Retinal pigment epithelial cell (primary cell): ENCODE measurements around the gene EPB41L5.

ENCODE experiments used
- DNase-seq: peaks from one replicate; pipeline ENCODE4 v3.0.0-alpha.2; 2010; ENCODE audit warnings: low read depth
- H3K4me3 ChIP-seq: 2 replicates; pipeline ENCODE4 v1.5.1; 2011; ENCODE audit warnings: mild to moderate bottlenecking, low read length, control low read depth, moderate library complexity
- TF ChIP-seq, protein P1 (sequence below): conservative IDR thresholded peaks from 2 replicates; pipeline ENCODE4 v1.5.1; 2011; ENCODE audit warnings: low read depth, low read length, control low read depth, inconsistent platforms

Gene EPB41L5

DNA sequence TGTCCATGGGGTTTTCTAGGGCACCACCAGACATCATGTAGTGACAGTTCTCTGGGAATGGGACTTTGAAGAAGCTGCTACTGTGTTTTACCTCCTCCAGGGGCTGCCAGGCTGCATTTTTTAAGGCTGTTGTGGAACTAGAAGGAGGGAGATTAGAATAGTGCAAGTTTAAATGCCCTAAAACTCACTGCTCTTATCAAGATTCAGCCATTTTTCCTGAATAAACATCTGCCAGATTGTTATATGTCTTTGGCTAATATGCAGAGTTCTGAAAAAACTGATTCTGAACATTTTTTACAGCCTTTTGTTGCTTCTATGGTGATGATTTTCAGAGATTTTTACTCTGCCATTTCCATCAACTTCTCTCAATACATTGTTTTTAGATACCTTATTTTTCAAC lies 8.6 kb upstream of the EPB41L5 start:
- DNase-seq = no peak
- TF ChIP-seq, protein P1, sequence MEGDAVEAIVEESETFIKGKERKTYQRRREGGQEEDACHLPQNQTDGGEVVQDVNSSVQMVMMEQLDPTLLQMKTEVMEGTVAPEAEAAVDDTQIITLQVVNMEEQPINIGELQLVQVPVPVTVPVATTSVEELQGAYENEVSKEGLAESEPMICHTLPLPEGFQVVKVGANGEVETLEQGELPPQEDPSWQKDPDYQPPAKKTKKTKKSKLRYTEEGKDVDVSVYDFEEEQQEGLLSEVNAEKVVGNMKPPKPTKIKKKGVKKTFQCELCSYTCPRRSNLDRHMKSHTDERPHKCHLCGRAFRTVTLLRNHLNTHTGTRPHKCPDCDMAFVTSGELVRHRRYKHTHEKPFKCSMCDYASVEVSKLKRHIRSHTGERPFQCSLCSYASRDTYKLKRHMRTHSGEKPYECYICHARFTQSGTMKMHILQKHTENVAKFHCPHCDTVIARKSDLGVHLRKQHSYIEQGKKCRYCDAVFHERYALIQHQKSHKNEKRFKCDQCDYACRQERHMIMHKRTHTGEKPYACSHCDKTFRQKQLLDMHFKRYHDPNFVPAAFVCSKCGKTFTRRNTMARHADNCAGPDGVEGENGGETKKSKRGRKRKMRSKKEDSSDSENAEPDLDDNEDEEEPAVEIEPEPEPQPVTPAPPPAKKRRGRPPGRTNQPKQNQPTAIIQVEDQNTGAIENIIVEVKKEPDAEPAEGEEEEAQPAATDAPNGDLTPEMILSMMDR = no peak

DNA sequence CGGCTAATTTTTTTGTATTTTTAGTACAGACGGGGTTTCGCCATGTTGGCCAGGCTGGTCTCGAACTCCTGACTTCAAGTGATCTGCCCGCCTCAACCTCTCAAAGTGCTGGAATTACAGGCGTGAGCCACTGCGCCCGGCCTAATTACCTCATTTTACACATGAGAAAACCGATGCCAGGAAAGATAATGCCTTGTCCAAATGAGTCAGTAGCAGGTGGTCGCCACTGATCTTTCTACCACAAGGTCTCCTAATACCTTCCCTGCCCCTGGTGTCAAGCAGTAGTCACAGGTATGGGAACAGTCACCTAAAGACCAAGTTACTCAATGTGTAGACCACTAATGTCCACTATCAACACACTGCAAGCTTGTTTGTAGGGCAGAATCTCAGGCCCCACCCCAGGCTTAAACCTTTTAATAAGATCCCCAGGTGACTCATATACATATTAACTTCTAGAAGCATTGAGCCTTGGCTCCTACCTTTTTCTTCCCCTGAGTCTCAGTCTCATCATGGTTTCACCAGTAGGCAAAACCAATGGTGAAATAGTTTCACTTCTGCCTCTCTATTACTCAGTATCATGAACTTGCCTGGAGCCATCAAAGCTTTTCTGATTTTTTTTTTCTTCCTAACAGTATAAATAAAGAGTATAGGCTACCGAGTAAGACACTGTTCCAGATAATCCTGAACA lies 6.9 kb upstream of the EPB41L5 start:
- H3K4me3 ChIP-seq = no peak overlapping the region
- no peak for DNase-seq
- TF ChIP-seq, protein P1 = no peak

More for the DNA sequence above, 8.6 kb upstream of the EPB41L5 start:
- H3K4me3 ChIP-seq = no peak overlapping the region

DNA sequence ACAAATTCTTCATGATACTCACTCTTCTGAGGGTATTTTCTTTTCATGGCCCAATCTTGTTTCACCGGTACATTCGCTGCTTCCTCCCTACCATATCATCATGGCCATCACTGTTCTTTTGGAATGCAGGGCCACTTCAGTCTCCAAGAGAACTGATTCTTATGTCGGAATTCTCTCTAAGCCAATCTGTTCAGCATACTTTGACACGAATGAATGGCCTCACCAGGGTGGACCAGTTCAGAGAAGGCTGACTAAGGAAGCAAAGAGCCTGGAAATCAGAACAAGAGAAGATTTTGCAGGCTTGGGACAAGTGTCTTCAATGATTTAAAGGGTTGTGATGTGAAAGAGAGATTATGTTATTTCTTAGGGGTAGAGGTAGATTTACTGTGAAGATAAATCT lies 5.0 kb upstream of the EPB41L5 start:
- TF ChIP-seq, protein P1 = no peak
- no peak overlapping the region for H3K4me3 ChIP-seq
- DNase-seq = no peak

DNA sequence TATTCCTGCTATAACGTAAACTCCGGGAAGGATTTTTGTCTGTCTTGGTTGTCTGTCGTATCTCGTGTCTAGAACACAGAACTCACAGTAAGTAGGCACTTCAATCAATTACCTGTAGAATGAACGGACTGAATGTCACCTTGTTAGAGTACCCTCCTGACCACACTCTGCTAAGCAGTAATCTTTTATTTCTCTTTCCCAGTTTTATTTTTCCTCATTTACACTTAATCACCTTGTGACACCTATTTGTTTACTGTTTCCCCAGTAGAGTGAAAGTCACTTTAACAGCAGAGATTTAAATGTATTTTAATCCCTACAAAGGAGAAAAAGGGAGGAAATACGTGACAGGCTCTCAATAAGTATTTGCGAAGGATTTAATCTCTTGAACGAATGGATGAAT lies 514 bp upstream of the EPB41L5 start:
- TF ChIP-seq, protein P1 = no peak
- peak overlapping the region; percentile 53 for H3K4me3 ChIP-seq
- DNase-seq = no peak

DNA sequence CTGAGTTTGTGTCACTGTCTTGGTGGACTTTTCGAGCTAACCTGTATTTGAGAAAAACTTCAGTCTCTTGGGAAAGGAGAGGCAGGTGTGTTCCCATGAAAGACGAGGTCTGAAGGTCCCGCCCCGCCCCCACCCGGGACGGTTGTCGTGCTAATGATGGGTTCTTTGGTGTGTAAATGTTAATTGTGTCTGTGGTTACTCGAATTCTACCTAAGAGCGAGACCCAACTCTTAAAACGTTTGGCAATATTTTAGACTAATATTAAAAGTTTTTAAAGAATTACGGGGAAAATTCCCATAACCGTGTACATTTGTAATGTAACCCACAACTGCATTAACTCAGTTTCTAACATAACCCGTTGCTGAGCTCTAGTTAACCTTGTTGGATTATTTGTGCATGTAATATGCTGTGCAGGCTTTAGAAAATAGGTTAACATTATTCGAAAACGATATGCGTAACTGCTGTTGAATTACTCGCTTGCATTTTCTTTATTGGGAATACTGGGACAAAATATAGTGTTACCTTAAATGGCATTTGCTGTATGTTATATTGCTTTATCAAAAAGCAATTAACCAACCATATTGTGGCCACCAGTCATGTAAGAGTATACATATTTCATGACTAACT lies 833 bp downstream of the EPB41L5 start:
- TF ChIP-seq, protein P1 = no peak
- DNase-seq = no peak
- peak overlapping the region; percentile 53 for H3K4me3 ChIP-seq

DNA sequence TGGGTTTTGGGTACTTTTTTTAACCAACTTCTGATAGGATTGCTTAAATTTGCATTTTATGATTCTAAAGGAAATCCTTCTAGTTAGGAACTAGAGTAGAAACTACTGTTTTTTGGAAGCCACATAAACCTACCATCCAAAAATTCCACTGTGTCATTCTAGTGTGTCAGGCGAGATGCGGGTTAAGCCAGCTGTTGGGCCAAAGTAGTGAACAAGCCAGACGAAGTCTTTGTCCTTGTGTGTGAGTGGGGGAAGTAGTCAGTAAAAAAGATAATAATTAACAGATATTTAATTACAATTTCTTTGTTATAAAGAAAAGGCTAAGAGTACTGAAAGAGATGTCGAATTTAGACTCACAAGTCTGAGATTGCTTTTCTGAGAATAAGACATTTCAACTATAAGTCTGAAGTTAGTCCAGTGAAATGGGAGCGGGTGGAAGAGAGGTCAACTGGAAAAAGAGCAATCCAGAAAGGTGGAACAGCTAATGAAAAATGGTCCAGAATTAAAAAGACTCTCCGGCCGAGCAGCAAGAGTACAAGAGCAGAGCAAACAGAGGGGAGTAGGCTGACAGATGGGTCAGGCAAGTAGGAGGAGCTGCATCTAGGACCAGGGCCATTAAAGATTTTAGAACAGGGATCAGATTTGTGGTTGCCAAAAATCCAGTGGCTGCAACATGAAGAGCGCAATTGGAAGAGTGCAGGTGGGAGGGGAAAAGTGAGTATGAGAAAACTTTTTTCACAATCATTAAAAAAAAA lies 1.5 kb downstream of the EPB41L5 start:
- TF ChIP-seq, protein P1 = no peak
- H3K4me3 ChIP-seq = no peak overlapping the region
- no peak for DNase-seq
